Erythroblast (primary cell): ENCODE data around the gene SLC17A1.

Experiments used
- GATA1 ChIP-seq: IDR thresholded peaks from 2 replicates; pipeline ENCODE4 v1.6.1; 2011; ENCODE audit warnings: low read depth, mild to moderate bottlenecking, control low read depth, low read length, moderate library complexity
- POLR2A ChIP-seq: IDR thresholded peaks from 2 replicates; pipeline ENCODE4 v1.6.1; 2011; ENCODE audit warnings: mild to moderate bottlenecking, low read length

DNA sequence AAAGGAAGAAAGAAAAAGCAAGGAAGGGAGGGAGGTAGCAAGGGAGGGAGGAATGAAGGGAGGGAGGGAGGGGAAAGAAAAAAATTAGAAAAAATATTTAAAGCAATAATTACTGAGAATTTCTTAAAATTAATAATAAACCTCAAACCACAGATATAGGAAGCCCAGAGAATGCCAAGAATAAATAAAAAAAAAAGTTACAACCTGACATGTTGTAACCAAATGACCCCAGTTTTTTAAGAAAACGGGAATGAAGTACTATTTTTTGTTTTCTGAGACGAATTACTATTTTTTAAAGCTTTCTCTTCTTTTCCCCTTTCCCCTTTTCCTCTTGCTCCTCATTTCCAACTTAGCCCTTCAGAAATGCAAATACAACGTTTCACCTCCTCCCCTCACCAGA, 16.7 kb downstream of the SLC17A1 start:
- TF ChIP-seq POLR2A (no peak), GATA1 (no peak)
